ENCODE results near the gene DAD1.
"Not testable (repeated sequence)": the region's sequence is repeated elsewhere in the genome, so short reads cannot be mapped to it uniquely, and the experiment has no call there.

The DAD1 gene

DNA sequence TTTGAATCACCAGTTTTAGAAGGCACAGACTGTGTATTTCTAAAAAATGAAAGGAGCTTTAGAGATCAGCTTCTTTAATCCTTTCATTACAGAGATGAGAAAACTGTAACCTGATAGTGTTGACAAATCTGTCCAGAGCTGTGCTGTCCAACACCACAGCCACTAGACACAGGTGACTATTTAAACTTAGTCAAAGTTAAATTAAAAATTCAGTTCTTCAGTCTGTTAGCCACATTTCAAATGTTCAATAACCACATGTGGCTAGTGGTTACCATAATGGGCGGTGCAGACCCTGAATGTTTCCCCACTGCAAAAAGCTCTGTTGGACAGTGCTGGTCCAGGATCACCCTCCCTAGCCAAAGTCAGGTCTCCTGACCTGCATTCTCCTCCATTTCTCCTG lies 21.6 kb downstream of the DAD1 start:
- DNase-seq (ENCODE audit: low read depth in 2 of 2), result no peak

DNA sequence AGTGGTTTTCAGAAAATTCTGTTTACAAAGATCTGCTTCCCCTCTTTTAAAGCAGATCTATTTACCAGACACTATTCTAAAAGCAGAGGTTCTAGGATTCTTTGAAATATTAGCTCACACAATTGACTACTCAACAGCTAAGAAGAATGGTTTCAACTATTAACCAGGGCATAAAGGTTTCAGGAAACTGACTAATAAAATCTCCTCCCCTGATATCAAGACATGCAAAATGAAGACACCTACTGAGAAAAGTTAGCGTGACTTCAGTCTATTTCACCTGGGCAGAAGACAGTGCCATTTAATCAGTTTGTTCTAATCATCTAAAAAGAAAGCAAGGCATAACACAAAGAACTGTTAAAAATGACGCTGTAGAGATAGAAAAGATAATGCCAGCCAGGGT lies 22.2 kb downstream of the DAD1 start:
- DNase-seq (ENCODE audit: low read depth in 2 of 2), result no peak

DNA sequence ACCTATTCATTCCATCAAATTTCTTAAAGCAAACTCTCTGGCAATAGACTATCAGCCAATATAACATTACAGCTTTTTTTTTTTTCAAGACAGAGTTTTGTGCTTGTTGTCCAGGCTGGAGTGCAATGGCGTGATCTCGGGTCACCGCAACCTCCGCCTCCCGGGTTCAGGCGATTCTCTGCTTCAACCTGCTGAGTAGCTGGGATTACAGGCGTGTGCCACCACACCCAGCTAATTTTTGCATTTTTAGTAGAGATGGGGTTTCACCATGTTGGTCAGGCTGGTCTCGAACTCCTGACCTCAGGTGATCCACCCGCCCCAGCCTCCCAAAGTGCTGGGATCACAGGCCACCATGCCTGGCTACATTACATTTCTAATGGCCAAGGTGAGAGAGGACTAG lies 22.8 kb downstream of the DAD1 start:
- not testable (repeated sequence) for DNase-seq (ENCODE audit: low read depth in 2 of 2)

DNA sequence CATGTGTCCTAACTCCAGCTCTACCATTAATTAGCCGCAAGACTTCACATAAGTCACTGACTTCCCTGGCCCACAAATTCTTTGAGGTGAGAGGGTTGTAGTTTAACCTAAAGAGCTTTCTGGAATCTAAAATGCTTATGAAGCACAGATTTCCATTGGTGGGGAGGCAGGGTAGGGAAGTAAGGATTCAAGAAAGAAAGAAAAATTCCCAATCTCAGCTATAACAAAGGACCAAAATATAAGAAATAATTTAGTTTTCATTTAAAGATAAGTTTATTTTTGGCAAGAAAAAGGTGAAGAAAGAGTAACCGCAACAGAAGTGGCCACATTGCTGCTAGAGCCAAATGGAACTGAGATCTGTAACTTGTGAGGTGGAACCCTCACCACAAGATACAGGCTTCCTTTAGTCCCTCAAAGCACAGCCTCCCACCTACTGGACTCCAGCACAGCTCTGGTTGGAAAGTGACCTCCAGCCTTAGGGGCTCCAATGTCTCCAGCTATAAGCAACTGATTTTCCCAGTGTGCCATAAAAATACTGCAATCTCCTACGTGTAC lies 23.6 kb downstream of the DAD1 start:
- DNase-seq (ENCODE audit: low read depth in 2 of 2), result no peak

DNA sequence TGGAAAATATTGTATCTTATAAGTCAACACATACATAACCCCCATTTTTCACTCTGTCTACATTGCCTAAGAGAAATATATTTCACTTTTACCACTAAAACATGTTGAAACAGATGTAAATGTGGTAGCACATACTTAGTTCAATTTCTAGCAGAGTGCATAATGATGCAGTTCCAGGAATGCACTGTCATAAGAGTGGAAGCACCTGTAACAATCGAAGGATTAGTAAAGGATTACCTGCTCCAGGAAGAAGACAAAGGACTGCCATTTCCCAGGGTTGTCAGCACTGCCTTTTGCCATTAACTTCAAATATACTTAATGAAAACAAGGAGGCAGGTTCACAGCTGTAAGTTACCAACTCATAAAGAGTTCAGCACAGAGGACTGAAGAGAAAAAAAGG lies 24.6 kb downstream of the DAD1 start:
- DNase-seq (ENCODE audit: low read depth in 2 of 2), result no peak

DNA sequence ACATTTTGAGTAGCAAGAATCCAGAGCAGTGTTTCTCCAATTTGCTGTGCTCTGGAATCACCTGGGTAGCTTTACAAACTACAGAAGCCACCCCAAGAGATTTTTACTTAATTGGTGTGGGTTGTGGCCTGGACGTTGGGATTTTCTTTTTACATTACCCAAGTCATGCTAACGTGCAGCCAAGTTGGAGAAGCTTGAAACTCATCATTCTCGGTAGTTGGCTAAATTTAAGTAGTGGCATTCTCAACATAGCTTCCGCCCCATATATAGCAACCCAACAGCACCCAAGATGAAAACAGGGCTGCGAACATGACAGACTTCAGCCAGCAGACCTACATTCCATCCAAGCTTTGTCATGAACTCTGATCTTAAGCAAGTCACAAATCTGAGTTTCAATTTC lies 25.0 kb downstream of the DAD1 start:
- no peak for DNase-seq (ENCODE audit: low read depth in 2 of 2)

DNA sequence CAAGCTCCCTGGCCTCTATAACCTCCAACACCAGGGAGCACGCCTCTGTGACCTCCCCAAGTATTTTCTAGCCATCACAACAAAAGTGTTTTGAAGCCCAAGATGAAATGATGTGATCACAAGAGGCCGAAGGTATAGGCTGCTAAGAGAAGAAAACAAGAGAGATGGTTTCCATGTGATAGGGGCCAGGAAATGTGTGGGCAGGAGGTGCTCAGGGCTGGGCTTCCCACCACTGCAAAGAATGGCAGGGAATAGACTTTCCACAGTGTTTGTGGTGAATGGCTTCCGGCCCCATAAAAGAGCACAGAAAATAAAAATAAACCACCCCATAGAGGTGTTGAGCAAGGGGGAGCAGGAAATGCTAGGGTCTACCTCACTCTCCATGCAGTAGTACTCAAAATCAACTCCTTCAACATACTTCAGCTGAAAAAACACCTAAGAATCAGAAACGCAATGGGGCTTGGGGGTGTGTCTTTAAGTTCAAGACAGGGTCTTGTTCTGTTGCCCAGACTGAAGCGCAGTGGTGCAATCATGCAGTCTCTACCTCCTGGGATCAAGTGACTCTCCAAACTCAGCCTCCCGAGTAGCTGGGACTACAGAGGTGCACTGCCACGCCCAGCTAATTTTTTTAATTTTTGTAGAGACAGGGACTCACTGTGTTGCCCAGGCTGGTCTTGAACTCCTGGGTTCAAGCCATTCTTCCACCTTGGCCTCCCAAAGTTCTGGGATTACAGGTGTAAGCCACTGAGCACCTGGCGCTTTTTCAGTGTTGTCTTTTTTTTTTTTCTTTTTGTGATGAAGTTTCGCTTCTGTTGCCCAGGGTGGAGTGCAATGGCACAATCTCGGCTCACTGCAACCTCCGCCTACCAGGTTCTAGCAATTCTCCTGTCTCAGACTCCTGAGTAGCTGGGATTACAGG lies 27.1 kb downstream of the DAD1 start:
- peak in 1 of 2 donors; percentile 67 for DNase-seq (ENCODE audit: low read depth in 2 of 2)

DNA sequence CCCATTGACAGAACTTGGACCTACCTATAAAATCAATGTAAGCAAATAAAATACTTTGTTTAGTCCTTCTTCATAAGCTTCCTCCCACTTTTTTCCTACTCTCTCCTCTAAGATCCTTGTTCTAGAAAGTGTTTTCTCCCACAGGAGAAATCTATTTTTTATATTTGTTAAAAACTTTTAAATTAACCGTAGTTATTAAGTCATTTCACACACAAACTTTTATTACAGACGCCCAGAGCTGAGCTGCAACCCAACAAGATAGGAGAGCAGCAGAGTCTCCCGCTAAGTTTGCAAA lies 27.7 kb downstream of the DAD1 start:
- no peak for DNase-seq (ENCODE audit: low read depth in 2 of 2)

DNA sequence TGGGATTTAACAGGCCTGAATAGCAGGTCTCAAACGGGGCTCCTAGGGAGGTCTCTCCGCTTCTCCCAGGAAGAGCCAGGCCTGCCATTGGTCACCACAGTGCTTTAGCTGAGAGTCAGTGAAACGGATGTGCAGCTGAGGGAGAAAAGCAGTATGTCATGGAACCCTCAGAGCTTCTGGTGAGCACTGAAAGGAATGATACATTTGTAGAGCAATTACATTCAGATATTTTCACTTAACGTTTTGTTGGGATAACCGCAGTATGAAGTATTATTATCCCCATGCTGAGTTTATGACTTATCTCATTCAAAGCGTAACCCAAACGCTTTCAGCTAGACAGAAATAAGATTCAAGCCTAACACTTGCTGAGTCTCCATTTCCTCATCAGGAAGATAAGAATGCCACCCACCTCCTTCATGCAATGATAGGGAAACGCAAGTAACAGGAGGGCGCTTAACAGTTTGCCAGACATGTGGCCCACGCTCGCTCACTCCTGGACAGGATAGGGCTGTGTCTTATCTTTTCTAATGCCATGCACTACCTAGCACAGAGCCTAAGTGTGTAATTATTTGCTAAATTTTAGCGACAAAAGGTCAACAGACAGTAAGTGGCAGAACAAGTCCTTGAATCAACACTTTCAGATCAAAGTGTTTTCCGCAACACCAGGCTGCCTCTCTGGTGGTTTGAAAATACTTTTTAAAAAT lies 28.2 kb downstream of the DAD1 start:
- DNase-seq (ENCODE audit: low read depth in 2 of 2), result no peak

DNA sequence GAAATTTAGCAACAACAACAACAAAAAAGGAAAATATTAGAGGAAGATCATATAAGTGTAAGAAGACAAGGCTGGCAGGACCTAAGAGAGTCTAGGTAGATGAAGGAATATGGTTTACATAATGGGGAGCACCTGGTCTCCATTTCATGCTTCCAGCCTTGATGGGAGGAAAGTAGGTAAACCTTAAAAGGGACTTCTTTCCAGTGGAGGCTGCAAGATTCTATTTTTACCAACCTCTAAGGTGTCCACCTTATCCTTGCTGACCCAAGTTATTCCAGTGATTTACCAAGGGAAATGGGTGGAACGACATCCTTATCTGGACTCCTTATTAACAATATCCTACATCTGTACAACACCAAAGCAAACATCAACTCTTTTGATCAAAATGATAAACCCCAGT lies 30.0 kb downstream of the DAD1 start:
- no peak for DNase-seq (ENCODE audit: low read depth in 2 of 2)

DNA sequence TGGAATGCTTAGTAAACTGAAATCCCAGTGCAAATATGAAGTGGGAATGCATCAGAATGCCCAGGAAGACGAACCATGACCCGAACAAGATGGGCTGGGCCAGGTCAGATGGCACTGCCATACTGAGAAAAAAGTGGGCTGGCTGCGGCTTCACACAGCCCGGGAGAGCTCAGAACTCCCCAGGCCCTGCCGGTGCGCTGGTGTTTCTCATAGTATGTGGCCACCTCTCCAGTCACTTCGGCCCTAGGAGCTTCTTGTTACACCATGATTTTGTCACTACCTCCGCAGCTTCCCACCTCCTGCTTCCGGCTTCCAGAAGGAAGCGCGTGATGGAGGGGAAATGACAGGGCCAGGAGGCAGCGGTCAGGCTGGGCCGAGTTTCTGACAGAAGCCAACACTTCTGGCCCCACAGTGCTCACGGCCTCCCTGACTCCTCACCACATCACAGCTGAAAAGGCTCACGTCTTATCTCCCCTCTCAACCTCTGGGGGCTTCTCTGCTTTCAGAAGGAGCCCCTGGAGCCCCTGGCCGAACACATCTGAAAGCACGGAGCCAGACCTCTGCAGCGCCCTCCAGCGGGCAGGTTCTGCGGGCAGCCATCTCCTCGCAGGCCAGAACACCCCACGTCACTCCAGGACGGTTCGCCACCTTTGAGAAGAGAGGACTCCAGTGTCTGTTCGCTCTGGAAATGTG lies 30.7 kb downstream of the DAD1 start:
- DNase-seq (ENCODE audit: low read depth in 2 of 2), result no peak

DNA sequence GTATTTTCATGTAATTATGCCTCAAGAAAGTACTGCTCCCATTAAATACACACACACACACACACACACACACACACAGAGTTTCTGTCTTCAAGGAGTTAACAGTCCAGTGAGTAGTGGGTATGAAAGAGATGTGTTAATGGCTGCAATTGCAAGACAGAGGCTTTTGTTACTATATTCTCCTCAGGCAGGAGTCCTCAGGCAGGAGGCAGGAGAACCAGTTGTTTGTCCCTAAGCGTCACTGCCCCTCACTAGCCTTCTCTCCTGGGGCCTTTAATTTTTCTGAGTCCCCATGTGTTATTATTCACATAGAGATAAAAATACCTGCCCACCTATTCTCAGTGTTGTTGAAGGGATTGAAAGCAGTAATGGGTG lies 31.2 kb downstream of the DAD1 start:
- DNase-seq (ENCODE audit: low read depth in 2 of 2), result no peak

DNA sequence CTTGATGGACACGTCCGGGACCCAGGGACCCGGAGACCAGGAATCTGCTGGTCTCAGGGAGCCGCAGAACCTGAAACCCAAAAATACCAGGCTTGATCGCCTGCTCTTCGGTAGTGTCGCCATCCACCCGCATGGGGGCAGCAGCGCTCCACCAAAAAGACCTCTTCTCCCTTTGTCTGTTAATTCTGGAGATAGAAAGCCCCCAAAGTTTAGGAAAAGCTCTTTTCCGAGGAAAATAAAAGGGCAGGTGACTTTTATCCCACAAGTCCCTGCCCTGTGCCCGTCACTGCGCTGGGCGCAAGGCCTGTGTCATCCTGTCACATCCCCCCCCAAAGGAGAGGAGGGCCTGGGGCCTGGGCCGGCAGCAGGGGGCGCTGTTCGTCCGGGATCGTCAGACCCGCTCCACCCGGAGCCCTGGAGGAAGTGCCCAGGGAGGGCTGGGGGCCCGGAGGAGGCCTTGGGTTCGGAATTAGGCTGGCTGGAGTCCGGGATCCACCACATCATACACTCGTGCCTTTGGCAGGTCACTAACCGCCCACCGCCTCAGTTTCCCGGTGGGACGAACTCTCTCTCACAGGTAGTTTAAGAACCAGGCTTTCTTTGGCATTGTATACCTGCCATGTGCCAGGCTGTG lies 31.9 kb downstream of the DAD1 start:
- DNase-seq (ENCODE audit: low read depth in 2 of 2), result peak; percentile 88 to 90

DNA sequence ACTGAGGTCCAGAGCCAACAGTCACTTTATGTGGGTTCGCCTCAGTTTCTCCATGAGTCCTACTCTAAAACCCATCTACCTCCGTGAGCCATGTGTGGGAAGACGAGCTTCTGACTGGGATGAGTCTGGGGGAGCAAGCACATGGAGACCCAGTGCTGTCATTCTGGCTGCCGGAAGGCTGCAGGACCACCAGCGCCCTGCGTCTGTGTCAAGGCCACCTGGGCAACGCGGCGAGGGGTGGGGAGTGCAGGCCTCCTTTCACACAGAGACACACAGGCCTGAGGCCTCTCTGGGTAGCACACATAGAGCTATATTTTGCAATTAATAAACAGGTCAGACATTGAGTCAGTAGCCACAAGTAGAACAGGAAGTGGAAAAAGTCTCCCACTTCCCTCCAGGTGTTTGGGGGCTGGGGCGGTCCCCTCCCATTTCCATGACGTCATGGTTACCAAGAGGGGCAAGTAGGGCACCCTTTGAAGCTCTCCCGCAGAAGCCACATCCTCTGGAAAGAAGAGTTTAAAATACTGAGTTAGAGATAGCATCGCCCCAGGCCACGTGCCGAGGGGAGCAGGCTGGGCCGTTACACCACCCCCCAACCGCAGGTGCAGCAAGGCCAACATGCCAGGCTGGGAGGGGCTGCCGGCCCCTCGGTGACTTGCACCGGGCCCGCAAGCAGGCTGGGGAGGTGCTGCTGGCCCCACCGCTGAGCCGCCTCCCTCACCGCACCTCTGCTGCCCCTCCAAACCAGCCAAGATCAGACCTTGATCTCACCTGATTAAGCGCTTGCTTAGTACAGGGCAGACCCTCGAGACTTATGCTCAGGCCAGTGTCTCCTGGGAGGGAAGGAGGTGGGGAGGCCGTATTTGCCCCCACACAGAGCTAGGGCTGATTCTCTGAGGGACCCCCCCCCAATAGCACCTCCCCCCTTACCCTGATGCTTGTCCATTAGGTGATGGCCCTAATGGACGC lies 32.7 kb downstream of the DAD1 start:
- peak; percentile 94 to 98 for DNase-seq (ENCODE audit: low read depth in 2 of 2)

DNA sequence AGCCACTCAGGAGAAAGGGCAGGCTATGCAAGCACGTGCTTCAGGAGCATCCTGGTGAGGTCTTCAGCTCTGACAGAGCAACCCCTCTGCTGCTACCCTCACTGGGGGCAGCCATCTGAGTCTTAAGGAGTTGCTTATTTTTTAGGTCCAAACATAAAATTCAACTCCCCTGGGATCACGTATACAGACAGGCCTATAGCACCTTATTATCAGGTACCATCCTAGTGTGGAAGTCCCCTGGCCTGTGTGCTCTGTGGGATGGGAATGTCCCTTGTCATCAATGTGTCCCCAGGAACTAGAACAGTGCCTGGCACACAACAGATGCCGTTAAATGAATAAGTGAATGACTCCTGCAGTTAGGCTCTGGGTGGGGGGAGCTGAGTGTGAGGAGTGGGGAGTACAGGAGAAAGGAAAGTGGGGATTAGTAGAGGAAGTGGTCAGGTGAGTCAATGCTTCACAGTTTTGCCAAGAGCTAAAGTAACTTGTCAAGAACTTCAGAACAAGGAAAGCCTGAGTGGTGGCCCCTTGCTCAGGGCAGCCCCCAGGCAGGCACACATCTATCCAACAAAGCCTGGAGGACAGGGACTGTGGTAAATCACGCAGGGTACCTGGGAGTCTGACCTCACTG lies 33.5 kb downstream of the DAD1 start:
- peak; percentile 69 to 75 for DNase-seq (ENCODE audit: low read depth in 2 of 2)

DNA sequence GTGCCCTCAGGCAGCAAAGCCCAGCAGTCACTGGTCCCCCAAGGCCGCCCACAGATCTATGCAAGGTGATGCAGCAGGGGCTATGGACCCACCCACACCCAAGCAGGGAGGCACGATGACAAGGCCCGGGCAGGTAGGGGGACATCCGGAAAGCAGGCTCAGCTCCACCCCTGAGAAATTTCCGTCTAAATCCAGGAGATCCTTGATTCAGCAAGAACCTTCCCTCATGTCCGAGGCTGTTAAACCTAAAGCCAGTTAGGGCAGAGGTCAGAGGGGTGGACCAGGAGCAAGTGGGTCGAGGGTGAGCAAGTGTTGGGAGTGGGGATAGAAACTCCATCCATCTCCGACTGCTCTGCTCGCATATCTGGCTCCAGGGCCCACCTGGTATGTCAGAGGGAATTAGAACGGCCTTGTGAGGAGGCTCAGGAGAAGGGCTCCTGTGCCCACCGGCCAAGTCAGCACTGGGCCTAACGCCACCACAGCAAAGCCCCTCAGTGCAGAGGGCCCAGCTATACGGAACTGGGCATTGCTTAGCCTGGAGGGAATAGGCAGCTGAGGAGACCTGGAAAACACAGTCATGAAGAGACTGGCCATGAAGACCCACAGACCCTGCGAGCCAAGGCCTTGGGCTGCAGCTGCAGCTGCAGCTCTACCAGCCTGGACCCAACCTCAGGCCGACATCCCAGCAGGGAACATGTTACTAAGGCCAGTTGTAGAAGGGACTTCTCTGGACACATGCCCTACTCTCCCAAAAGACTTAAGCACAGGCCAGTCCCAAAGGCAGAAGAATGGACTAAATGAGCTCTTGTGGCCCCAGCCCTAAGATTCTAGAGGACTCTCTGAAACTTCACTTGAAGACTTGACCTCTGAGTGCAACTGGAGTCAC lies 34.3 kb downstream of the DAD1 start:
- no peak for DNase-seq (ENCODE audit: low read depth in 2 of 2)

DNA sequence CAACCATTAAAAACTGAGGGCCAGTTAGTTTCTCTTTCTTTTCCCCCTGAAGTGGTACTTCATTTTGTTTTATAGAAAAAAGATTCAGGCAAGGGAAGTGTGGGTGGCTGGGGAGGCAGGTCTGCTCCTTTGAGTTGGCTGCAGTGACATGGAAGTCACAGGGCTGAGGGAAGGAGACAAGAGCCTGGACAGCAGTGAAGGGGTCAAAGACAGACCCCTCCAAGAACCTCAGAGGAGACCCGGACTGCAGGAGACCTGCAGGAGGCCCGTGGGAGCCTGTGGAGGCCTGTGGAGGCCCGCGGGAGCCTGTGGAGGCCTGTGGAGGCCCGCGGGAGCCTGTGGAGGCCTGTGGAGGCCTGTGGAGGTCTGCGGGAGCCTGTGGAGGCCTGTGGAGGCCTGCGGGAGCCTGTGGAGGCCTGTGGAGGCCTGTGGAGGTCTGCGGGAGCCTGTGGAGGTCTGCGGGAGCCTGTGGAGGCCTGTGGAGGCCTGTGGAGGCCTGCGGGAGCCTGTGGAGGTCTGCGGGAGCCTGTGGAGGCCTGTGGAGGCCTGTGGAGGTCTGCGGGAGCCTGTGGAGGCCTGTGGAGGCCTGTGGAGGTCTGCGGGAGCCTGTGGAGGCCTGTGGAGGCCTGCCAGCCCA lies 35.0 kb downstream of the DAD1 start:
- not testable (repeated sequence) for DNase-seq (ENCODE audit: low read depth in 2 of 2)

DNA sequence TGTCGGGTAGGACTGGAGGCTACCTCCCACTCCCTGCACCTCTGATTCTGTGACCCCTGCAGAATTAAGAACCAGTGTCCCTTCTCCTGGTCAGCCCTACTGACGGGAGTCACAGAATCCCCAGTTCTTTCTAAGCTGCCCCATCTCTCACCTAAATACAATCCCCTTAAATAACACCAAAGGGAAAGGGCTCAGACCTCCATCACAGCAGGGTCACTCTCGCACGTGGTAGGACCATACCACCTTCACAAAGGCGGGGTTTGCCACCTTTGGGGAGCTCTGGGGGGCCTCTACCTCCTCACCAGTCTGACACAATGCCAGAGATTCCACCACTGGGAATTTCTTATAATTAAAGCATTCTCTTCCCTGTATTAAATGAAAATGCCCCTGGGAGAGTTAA lies 35.6 kb downstream of the DAD1 start:
- DNase-seq (ENCODE audit: low read depth in 2 of 2), result no peak

DNA sequence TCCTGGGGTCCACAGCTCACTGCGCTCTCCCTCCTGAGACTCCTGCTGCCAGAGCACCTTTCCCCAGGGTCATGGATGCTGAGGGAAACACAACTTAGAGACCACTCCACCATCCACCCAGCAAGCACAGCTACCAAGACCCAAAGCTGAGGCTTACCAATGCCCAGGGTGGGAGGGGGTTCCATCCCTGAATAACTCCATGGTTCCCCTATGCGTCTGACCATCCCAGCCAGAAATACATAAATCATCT lies 36.3 kb downstream of the DAD1 start:
- DNase-seq (ENCODE audit: low read depth in 2 of 2), result no peak

All from stimulated activated CD4-positive, alpha-beta T cell treated with anti-CD3 and anti-CD28 coated beads, Interleukin-15, amount 100 ng/mL, for 48 hours (primary cell).